Esophagus (tissue), 2 donors: ENCODE results near the gene DMD. TPM values are rescaled to one million over a fixed set of nuclear protein-coding genes. Genes with fewer than 3 reads are reported as not detected.

ENCODE experiments used
- H3K27ac ChIP-seq, 2 donors: one replicate each; pipeline ENCODE4 v1.5.1; 2013; ENCODE audit warnings: low read depth in 2 of 2, mild to moderate bottlenecking in 2 of 2, inconsistent platforms in 1 of 2, low read length in 1 of 2, moderate library complexity in 1 of 2
- H3K27me3 ChIP-seq, 2 donors: one replicate each; pipeline ENCODE4 v1.6.1; 2013; ENCODE audit warnings: low read length in 2 of 2, control low read depth in 1 of 2, mild to moderate bottlenecking in 1 of 2; ENCODE audit not compliant: insufficient read depth in 2 of 2, control insufficient read depth in 1 of 2
- H3K36me3 ChIP-seq, 2 donors: one replicate each; pipeline ENCODE4 v1.6.1; 2013; ENCODE audit warnings: low read length in 1 of 2; ENCODE audit not compliant: control insufficient read depth in 2 of 2, insufficient read depth in 2 of 2
- H3K4me1 ChIP-seq, 2 donors: one replicate each; pipeline ENCODE4 v1.6.1; 2013; ENCODE audit warnings: low read length in 1 of 2; ENCODE audit not compliant: control insufficient read depth in 2 of 2, insufficient read depth in 2 of 2
- H3K4me3 ChIP-seq, 2 donors: one replicate each; pipeline ENCODE4 v1.5.1; 2013; ENCODE audit warnings: low read length in 2 of 2, mild to moderate bottlenecking in 2 of 2, low read depth in 1 of 2, moderate library complexity in 1 of 2
- H3K9me3 ChIP-seq, 2 donors: one replicate each; pipeline ENCODE4 v1.6.1; 2013; ENCODE audit warnings: mild to moderate bottlenecking in 2 of 2, low read depth in 1 of 2, low read length in 1 of 2, moderate library complexity in 1 of 2; ENCODE audit not compliant: control insufficient read depth in 2 of 2, insufficient read depth in 1 of 2
- WGBS, 2 donors: extraction: QIAGEN DNeasy Blood & Tissue Kit; methylation state at CpG; one replicate each; pipeline ENCODE4 v1.1.7; 2013; 5-methylcytosine and 5-hydroxymethylcytosine counted together
- polyA plus RNA-seq, 2 donors: library from polyadenylated mRNA; stranded (reverse); fragments of 200-250 nt; gene quantifications; one replicate each; pipeline ENCODE4 v1.2.3, GENCODE V29; 2013
- donor health status: healthy with polysubstance abuse.
- donor health status: Bipolar disorder and iron deficiency.

Gene DMD
- polyA plus RNA-seq, 2 donors = 2.4 to 3.6 TPM

DNA sequence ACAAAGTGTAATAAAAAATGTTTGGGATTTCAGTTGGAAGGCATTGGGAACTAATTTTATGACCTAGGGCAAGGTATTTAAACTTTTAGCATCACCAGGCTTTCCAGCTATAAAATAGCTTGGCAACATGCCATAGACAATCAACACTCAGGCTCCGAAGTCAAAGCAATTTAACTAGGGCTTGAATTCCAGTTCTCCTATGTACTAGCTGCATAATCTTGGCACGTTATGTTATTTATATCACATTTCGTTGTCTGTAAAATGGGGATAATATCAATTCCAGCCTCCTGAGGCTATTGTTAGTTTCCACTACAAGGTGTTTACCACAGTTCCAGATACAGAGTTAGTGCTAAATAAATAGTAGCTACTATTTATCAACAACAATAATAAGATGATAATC is 78.8 kb downstream of the DMD start:
- Histone ChIP-seq H3K27me3 (no peaks in the 10 kb centered on the region), H3K36me3 (no peaks in the 10 kb centered on the region), H3K27ac (no peak overlapping the region), H3K4me3 (no peak overlapping the region), H3K9me3 (no peaks in the 10 kb centered on the region), H3K4me1 (no peaks in the 10 kb centered on the region)
- 66 to 68% methylated on average over 3 of the region's 3 CpGs for WGBS, 2 donors

GRCh38 chrX:33129607-33130006 is 81.7 kb downstream of the DMD start:
- H3K4me1 ChIP-seq = no peaks in the 10 kb centered on the region
- H3K4me3 ChIP-seq = no peak overlapping the region
- no peaks in the 10 kb centered on the region for H3K36me3 ChIP-seq
- WGBS, 2 donors = 77 to 79% methylated on average over 7 of the region's 7 CpGs
- H3K27me3 ChIP-seq = no peaks in the 10 kb centered on the region
- no peak overlapping the region for H3K27ac ChIP-seq
- H3K9me3 ChIP-seq = no peaks in the 10 kb centered on the region

- Histone ChIP-seq H3K36me3 (no peaks in the 10 kb centered on the region), H3K27me3 (no peaks in the 10 kb centered on the region), H3K4me3 (no peak overlapping the region), H3K4me1 (no peaks in the 10 kb centered on the region), H3K27ac (no peak overlapping the region), H3K9me3 (no peaks in the 10 kb centered on the region)
- WGBS, 2 donors = 52 to 77% methylated on average over 10 of the region's 10 CpGs
Measured at GRCh38 chrX:33128048-33128805, 83.1 kb downstream of the DMD start.

GRCh38 chrX:33126469-33126868 is 84.9 kb downstream of the DMD start:
- Histone ChIP-seq H3K9me3 (no peaks in the 10 kb centered on the region), H3K36me3 (no peaks in the 10 kb centered on the region), H3K4me1 (no peaks in the 10 kb centered on the region), H3K27me3 (no peaks in the 10 kb centered on the region), H3K4me3 (no peak overlapping the region), H3K27ac (no peak overlapping the region)
- WGBS, 2 donors = 34 to 37% methylated on average over 6 of the region's 6 CpGs

- H3K4me3 ChIP-seq = no peak overlapping the region
- H3K27me3 ChIP-seq = no peaks in the 10 kb centered on the region
- no peak overlapping the region for H3K27ac ChIP-seq
- no peaks in the 10 kb centered on the region for H3K36me3 ChIP-seq
- H3K9me3 ChIP-seq = no peaks in the 10 kb centered on the region
- H3K4me1 ChIP-seq = no peaks in the 10 kb centered on the region
- WGBS, 2 donors = 44 to 49% methylated on average over 3 of the region's 3 CpGs
Measured at GRCh38 chrX:33109858-33110257, 101.5 kb downstream of the DMD start.

DNA sequence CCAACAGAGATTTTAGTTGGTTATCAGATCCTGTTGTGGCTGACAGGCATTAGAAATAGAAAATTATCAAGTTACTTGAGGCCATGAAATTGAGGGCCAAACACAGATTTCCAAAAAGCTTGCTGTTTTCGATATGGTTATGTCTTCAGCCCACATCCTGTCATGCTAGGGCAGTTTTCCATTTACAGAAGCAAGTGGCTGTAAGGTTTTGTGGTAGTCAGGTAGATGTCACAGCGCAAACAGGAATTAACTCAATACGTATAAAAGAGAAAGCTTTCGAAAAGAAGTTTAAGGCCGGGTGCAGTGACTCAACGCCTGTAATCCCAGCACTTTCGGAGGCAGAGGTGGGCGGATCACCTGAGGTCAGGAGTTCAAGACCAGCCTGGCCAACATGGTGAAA is 104.6 kb downstream of the DMD start:
- no peak overlapping the region for H3K27ac ChIP-seq
- H3K36me3 ChIP-seq = no peaks in the 10 kb centered on the region
- no peak overlapping the region for H3K4me3 ChIP-seq
- 84 to 89% methylated on average over 8 of the region's 8 CpGs for WGBS, 2 donors
- no peaks in the 10 kb centered on the region for H3K27me3 ChIP-seq
- H3K4me1 ChIP-seq = no peaks in the 10 kb centered on the region
- H3K9me3 ChIP-seq = no peaks in the 10 kb centered on the region

DNA sequence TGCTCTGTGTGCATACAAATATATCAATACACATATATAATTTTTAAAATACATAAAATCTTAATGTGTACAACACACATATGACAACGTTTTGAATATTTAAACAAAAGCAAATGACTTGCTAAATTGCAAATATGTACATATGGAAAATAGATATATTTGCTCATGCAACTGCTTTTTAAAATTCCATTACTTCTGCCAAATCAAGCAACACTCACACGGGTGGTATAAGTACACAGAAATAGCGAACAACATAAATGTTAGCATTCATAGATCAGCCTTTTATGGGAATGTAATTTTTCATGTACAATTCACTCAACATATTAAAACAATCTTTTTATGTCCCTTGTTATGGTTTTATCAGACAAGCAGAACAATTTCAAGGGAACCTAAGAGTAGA is 116.3 kb downstream of the DMD start:
- 53 to 59% methylated on average over 3 of the region's 3 CpGs for WGBS, 2 donors
- Histone ChIP-seq H3K9me3 (no peaks in the 10 kb centered on the region), H3K36me3 (no peaks in the 10 kb centered on the region), H3K4me3 (no peak overlapping the region), H3K27me3 (no peaks in the 10 kb centered on the region), H3K4me1 (no peaks in the 10 kb centered on the region), H3K27ac (no peak overlapping the region)

- H3K9me3 ChIP-seq = no peaks in the 10 kb centered on the region
- no peak overlapping the region for H3K4me3 ChIP-seq
- no peaks in the 10 kb centered on the region for H3K4me1 ChIP-seq
- H3K27ac ChIP-seq = no peak overlapping the region
- H3K36me3 ChIP-seq = no peaks in the 10 kb centered on the region
- no peaks in the 10 kb centered on the region for H3K27me3 ChIP-seq
Measured at GRCh38 chrX:33087411-33087810, 123.9 kb downstream of the DMD start.

DNA sequence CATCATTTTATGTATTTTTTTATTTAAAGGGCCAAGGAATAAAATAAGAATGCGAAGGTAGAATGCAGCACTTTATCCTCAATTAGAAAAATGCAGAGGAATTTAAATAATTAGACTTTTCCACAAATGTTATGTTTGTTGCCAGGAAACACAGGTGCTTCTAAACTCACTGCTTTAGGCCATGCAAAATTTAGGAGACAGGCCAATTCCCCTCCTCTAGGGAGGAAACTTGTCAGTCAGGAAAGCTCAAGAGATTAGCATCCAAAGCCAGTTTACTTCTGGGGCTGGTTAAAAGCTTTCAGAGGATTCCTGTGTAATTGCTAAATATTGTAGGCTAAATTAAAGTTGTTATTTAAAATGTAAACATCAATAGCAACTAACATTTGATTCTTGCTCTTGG is 124.5 kb downstream of the DMD start:
- Histone ChIP-seq H3K27ac (no peak overlapping the region), H3K9me3 (no peaks in the 10 kb centered on the region), H3K4me3 (no peak overlapping the region), H3K4me1 (no peaks in the 10 kb centered on the region), H3K36me3 (no peaks in the 10 kb centered on the region), H3K27me3 (no peaks in the 10 kb centered on the region)
- 62 to 69% methylated on average over 1 of the region's 1 CpG for WGBS, 2 donors

GRCh38 chrX:33082371-33082770 is 129.0 kb downstream of the DMD start:
- no peak overlapping the region for H3K27ac ChIP-seq
- WGBS, 2 donors = 85 to 91% methylated on average over 1 of the region's 1 CpG
- no peaks in the 10 kb centered on the region for H3K9me3 ChIP-seq
- no peaks in the 10 kb centered on the region for H3K4me1 ChIP-seq
- no peak overlapping the region for H3K4me3 ChIP-seq
- H3K27me3 ChIP-seq = no peaks in the 10 kb centered on the region
- H3K36me3 ChIP-seq = no peaks in the 10 kb centered on the region
